Stimulated activated effector memory CD8-positive, alpha-beta T cell treated with anti-CD3 and anti-CD28 coated beads, Interleukin-12 subunit alpha, Interleukin-12 subunit beta, amount 100 ng/mL, for 72 hours (primary cell): ENCODE measurements around the gene LEMD2.
A peak's percentile ranks its signal among the peaks of the same experiment; 100 is the strongest.

Experiments used
- ATAC-seq: fragments of 150-1000 bp; cut with Tn5 transposase; 2 replicates; pipeline ENCODE4 v1.10.0; 2021
- DNase-seq, 2 donors: peaks; one replicate each; pipeline ENCODE4 v3.0.0; 2021 to 2022; ENCODE audit warnings: low spot score in 2 of 2
- H3K27ac Mint-ChIP-seq: one replicate; pipeline ENCODE4 v1.8.0; 2022; ENCODE audit warnings: mild to moderate bottlenecking, mixed read lengths
- H3K36me3 Mint-ChIP-seq: one replicate; pipeline ENCODE4 v1.8.0; 2022; ENCODE audit warnings: mild to moderate bottlenecking, mixed read lengths
- H3K4me1 Mint-ChIP-seq: one replicate; pipeline ENCODE4 v1.8.0; 2022; ENCODE audit warnings: mixed read lengths
- H3K4me3 Mint-ChIP-seq: one replicate; pipeline ENCODE4 v1.8.0; 2022; ENCODE audit warnings: mild to moderate bottlenecking, mixed read lengths
- H3K9me3 Mint-ChIP-seq: one replicate; pipeline ENCODE4 v1.8.0; 2022; ENCODE audit warnings: mixed read lengths

LEMD2 gene

GRCh38 chr6:33748841-33749240, 40.1 kb downstream of the LEMD2 start:
- no peaks in the 10 kb centered on the region for H3K9me3 Mint-ChIP-seq
- H3K4me3 Mint-ChIP-seq, result no peak overlapping the region
- no peak for ATAC-seq
- H3K4me1 Mint-ChIP-seq, result peaks cover 6% of the 10 kb centered on the region
- H3K27ac Mint-ChIP-seq, result no peak overlapping the region
- H3K36me3 Mint-ChIP-seq, result no peaks in the 10 kb centered on the region
- DNase-seq, result no peak

GRCh38 chr6:33747823-33748222, 41.1 kb downstream of the LEMD2 start:
- H3K27ac Mint-ChIP-seq, result no peak overlapping the region
- no peak for ATAC-seq

GRCh38 chr6:33746651-33747100, 42.3 kb downstream of the LEMD2 start, which contains the start of gene IP6K3:
Gene IP6K3, minus strand, starts transcription at chr6:33746905. Its CDS starts 11,429 bp downstream, at chr6:33735476.
- Mint-ChIP-seq H3K4me1 (peaks cover 6% of the 10 kb centered on the region), H3K27ac (peak within 1 kb of the TSS; percentile 60), H3K36me3 (no peaks in the 10 kb centered on the region), H3K4me3 (no peak within 1 kb of the TSS), H3K9me3 (no peaks in the 10 kb centered on the region)
- DNase-seq, result no peak
- no peak for ATAC-seq

More at GRCh38 chr6:33747823-33748222, 41.1 kb downstream of the LEMD2 start:
- no peak for DNase-seq
- Mint-ChIP-seq H3K4me3 (no peak overlapping the region), H3K36me3 (no peaks in the 10 kb centered on the region), H3K4me1 (peaks cover 6% of the 10 kb centered on the region), H3K9me3 (no peaks in the 10 kb centered on the region)

GRCh38 chr6:33746036-33746600, 42.8 kb downstream of the LEMD2 start:
- DNase-seq (no peak), ATAC-seq (no peak)
- Mint-ChIP-seq H3K27ac (no peak overlapping the region), H3K4me1 (peaks cover 6% of the 10 kb centered on the region), H3K4me3 (no peak overlapping the region), H3K36me3 (no peaks in the 10 kb centered on the region), H3K9me3 (no peaks in the 10 kb centered on the region)

- Mint-ChIP-seq H3K4me3 (no peak overlapping the region), H3K36me3 (no peaks in the 10 kb centered on the region), H3K9me3 (no peaks in the 10 kb centered on the region), H3K27ac (no peak overlapping the region), H3K4me1 (peaks cover 6% of the 10 kb centered on the region)
- no peak for DNase-seq
- no peak for ATAC-seq
Observed at GRCh38 chr6:33745548-33745947, 43.4 kb downstream of the LEMD2 start.

- peaks cover 6% of the 10 kb centered on the region for H3K4me1 Mint-ChIP-seq
- H3K27ac Mint-ChIP-seq, result no peak overlapping the region
- H3K4me3 Mint-ChIP-seq, result no peak overlapping the region
- DNase-seq (no peak), ATAC-seq (no peak)
- no peaks in the 10 kb centered on the region for H3K9me3 Mint-ChIP-seq
- H3K36me3 Mint-ChIP-seq, result no peaks in the 10 kb centered on the region
Observed at GRCh38 chr6:33744895-33745546, 43.9 kb downstream of the LEMD2 start.

GRCh38 chr6:33744001-33744848, 44.7 kb downstream of the LEMD2 start:
- Mint-ChIP-seq H3K9me3 (no peaks in the 10 kb centered on the region), H3K4me3 (no peak overlapping the region), H3K36me3 (no peaks in the 10 kb centered on the region), H3K27ac (no peak overlapping the region), H3K4me1 (peaks cover 6% of the 10 kb centered on the region)
- peak; percentile 69 for ATAC-seq
- peak; percentile 59 to 85 for DNase-seq

GRCh38 chr6:33742837-33743236, 46.1 kb downstream of the LEMD2 start:
- no peaks in the 10 kb centered on the region for H3K9me3 Mint-ChIP-seq
- H3K4me3 Mint-ChIP-seq, result no peak overlapping the region
- DNase-seq (no peak), ATAC-seq (no peak)
- no peaks in the 10 kb centered on the region for H3K36me3 Mint-ChIP-seq
- peak overlapping the region; percentile 41 for H3K27ac Mint-ChIP-seq
- H3K4me1 Mint-ChIP-seq, result peaks cover 6% of the 10 kb centered on the region

- H3K36me3 Mint-ChIP-seq, result no peaks in the 10 kb centered on the region
- peaks cover 6% of the 10 kb centered on the region for H3K4me1 Mint-ChIP-seq
- H3K9me3 Mint-ChIP-seq, result no peaks in the 10 kb centered on the region
- H3K4me3 Mint-ChIP-seq, result no peak overlapping the region
- no peak overlapping the region for H3K27ac Mint-ChIP-seq
- ATAC-seq, result no peak
- DNase-seq, result no peak
Observed at GRCh38 chr6:33742092-33742491, 46.8 kb downstream of the LEMD2 start.

- no peaks in the 10 kb centered on the region for H3K9me3 Mint-ChIP-seq
- H3K36me3 Mint-ChIP-seq, result no peaks in the 10 kb centered on the region
- peaks cover 6% of the 10 kb centered on the region for H3K4me1 Mint-ChIP-seq
- ATAC-seq (no peak), DNase-seq (no peak)
- H3K27ac Mint-ChIP-seq, result no peak overlapping the region
- H3K4me3 Mint-ChIP-seq, result no peak overlapping the region
Observed at GRCh38 chr6:33740794-33741193, 48.1 kb downstream of the LEMD2 start.

GRCh38 chr6:33740204-33740608, 48.7 kb downstream of the LEMD2 start:
- no peak for DNase-seq
- peaks cover 6% of the 10 kb centered on the region for H3K4me1 Mint-ChIP-seq
- H3K36me3 Mint-ChIP-seq, result no peaks in the 10 kb centered on the region
- ATAC-seq, result no peak
- no peaks in the 10 kb centered on the region for H3K9me3 Mint-ChIP-seq
- no peak overlapping the region for H3K27ac Mint-ChIP-seq
- no peak overlapping the region for H3K4me3 Mint-ChIP-seq

GRCh38 chr6:33739571-33739970, 49.4 kb downstream of the LEMD2 start:
- no peak overlapping the region for H3K27ac Mint-ChIP-seq
- DNase-seq, result no peak
- no peaks in the 10 kb centered on the region for H3K36me3 Mint-ChIP-seq
- H3K4me3 Mint-ChIP-seq, result no peak overlapping the region
- H3K9me3 Mint-ChIP-seq, result no peaks in the 10 kb centered on the region
- ATAC-seq, result no peak
- H3K4me1 Mint-ChIP-seq, result peaks cover 6% of the 10 kb centered on the region

- DNase-seq, result no peak
- H3K9me3 Mint-ChIP-seq, result no peaks in the 10 kb centered on the region
Observed at GRCh38 chr6:33738879-33739278, 50.1 kb downstream of the LEMD2 start.

GRCh38 chr6:33738153-33738552, 50.8 kb downstream of the LEMD2 start:
- no peaks in the 10 kb centered on the region for H3K36me3 Mint-ChIP-seq
- ATAC-seq (no peak), DNase-seq (no peak)
- no peak overlapping the region for H3K4me3 Mint-ChIP-seq
- H3K27ac Mint-ChIP-seq, result peak overlapping the region; percentile 61
- H3K4me1 Mint-ChIP-seq, result no peaks in the 10 kb centered on the region
- no peaks in the 10 kb centered on the region for H3K9me3 Mint-ChIP-seq

More at GRCh38 chr6:33738879-33739278, 50.1 kb downstream of the LEMD2 start:
- no peaks in the 10 kb centered on the region for H3K4me1 Mint-ChIP-seq
- H3K4me3 Mint-ChIP-seq, result no peak overlapping the region
- no peaks in the 10 kb centered on the region for H3K36me3 Mint-ChIP-seq
- no peak for ATAC-seq
- H3K27ac Mint-ChIP-seq, result no peak overlapping the region

GRCh38 chr6:33737267-33738026, 51.5 kb downstream of the LEMD2 start:
- H3K27ac Mint-ChIP-seq, result peak overlapping the region; percentile 61
- no peak overlapping the region for H3K4me3 Mint-ChIP-seq

More at GRCh38 chr6:33737267-33738026, 51.5 kb downstream of the LEMD2 start:
- ATAC-seq, result no peak
- no peak for DNase-seq
- Mint-ChIP-seq H3K4me1 (no peaks in the 10 kb centered on the region), H3K36me3 (no peaks in the 10 kb centered on the region), H3K9me3 (no peaks in the 10 kb centered on the region)
